Glomerular endothelial cell (primary cell): Measurements from ENCODE around the gene NEK5. TPM values are rescaled to one million over a fixed set of nuclear protein-coding genes. Genes with fewer than 3 reads are reported as not detected.

Source experiments
- DNase-seq: peaks from one replicate; pipeline ENCODE4 v3.0.0-alpha.2; 2011; ENCODE audit warnings: low read depth, low spot score; ENCODE audit errors: extremely low read depth
- total RNA-seq: library from RNA; depleted of rRNA; stranded (reverse); fragments of >200 nt; gene quantifications from 2 replicates; pipeline ENCODE4 v1.2.3, GENCODE V29; 2015

Gene NEK5
- total RNA-seq, 1 donor from 2014 or later = 0.18 TPM

DNA sequence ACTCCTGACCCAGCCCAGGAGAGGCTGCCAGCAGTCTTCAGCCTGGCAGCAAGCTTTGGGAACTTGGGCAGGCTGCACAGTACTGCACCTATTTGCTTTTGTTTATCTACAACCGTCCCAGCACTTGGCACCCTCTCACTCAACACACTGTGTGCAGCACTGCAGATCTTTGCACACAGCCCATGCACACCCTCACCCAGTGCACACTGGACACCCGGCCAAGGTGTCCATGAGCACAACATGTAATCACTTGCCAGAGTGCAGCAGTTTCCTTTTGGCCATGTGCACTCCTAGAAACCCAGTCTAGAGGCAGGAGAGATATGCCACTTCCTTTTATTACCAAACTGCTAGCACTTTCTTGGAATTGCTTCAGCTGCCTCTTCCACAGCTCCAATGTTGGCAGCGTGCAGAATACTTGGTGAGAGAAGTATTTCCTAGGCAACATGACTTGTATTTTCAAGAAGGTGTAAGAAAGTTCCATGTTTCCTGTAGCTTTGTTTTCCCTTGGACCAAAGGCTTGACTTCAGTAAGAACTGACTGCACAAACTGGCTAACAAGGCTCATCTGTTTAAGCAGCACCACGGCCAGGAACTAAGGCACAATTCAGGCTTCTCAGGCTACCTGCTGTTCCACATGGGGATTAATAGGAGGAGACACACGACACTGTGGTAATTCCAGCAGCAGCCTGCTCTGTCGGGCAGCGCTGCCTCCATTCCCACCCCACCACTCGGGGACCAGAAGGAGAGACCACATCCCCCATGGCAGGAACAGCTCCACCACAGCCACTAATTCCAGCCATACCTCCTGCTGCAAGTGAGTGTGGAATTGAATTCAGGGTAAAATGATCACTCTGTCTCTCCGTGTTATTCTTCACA is 133.0 kb downstream of the NEK5 start:
- no peak for DNase-seq

DNA sequence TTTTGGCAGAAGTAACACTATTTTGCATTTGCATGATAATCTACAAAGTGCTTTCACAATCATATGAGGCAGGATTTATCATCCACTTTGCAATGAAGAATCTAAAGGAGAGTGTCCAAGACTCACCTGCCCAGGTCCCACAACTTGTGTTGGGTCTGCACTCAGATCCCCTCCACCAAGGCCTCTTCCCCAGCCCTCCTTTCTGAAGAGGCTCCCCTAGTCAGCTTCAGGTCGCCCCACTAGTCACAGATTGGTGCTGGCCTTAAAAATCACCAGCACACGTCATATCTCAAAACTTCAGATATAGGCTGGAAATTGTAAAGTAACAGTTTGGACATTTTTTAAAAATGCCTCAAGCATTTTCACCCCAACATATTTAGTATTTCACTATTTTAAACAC is 135.2 kb downstream of the NEK5 start:
- no peak for DNase-seq

DNA sequence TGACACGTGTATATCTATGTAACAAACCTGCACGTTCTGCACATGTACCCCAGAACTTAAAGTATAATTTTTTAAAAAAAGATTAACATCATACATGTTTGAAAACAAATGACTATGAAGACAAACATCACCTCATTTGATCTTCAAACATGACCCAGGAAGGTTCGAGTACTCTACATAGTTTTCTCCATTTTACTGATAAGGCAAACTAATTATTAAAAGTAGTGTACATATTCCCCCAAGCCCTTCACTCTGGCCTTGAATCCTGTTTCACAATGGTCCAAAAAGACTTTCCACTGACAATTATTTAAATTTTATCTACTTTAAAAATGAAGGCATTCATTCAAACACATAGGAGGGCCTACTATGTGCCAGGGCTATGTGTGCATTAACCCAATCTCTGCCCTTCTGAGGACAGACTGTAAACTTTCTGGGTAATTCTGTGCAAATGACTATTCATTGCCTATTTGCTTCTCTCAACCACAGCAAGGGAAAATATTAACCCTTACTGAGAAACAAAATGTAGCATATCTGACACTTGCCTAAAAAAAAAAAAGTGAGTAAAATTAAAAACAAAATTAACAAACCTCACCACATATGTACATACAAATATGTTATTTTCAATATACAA is 139.8 kb downstream of the NEK5 start:
- DNase-seq = no peak

Other genes starting within 250 kb of the NEK5 start
- gene ATP7B, start 117.6 kb downstream of the NEK5 start, total RNA-seq = 9.9 and 16.5 TPM in 2 replicates
- 19.8 and 28.3 TPM in 2 replicates for gene ALG11, start 116.7 kb downstream of the NEK5 start, total RNA-seq
- gene UTP14C, start 104.4 kb downstream of the NEK5 start, total RNA-seq = 11.6 and 11.7 TPM in 2 replicates
- gene NEK3, start 30.5 kb upstream of the NEK5 start, total RNA-seq = 15.4 and 19.0 TPM in 2 replicates